ENCODE results near the gene CA10. TPM values are rescaled to one million over a fixed set of nuclear protein-coding genes. Genes with fewer than 3 reads are reported as not detected.

CA10 gene
- polyA plus RNA-seq, 2 donors, result 0.06 TPM; not detected in 1

DNA sequence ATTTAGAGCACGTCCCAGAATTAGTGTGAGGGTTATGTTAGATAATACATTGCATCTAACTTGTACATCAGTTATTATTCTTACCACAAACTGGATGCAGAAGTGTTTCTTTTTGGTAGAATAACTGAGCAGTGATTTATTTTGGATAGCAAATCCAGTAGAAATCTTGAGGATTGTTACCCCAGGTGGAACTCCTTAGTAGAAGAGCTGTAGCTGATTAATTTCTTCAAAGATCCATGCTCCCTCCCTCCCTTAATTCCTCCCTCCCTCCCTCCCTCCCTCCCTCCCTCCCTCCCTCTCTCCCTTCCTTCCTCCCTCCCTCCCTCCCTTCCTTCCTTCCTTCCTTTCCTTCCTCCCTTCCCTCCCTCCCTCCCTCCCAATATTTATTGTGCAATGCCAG lies 337.7 kb downstream of the CA10 start:
- no peak overlapping the region for H3K27ac ChIP-seq (ENCODE audit: low read depth in 2 of 2, low read length in 1 of 2)
- H3K27me3 ChIP-seq (ENCODE audit: control insufficient read depth in 1 of 2, insufficient read depth in 2 of 2, low read length in 2 of 2), result no peaks in the 10 kb centered on the region
- H3K4me1 ChIP-seq (ENCODE audit: control insufficient read depth in 2 of 2, insufficient read depth in 2 of 2, low read length in 1 of 2), result no peaks in the 10 kb centered on the region
- no peaks in the 10 kb centered on the region for H3K36me3 ChIP-seq (ENCODE audit: control insufficient read depth in 2 of 2, insufficient read depth in 2 of 2, low read length in 1 of 2)
- no peak overlapping the region for H3K4me3 ChIP-seq (ENCODE audit: low read depth in 1 of 2, low read length in 2 of 2)
- H3K9me3 ChIP-seq (ENCODE audit: control insufficient read depth in 2 of 2, insufficient read depth in 1 of 2, low read depth in 1 of 2, low read length in 1 of 2), result no peaks in the 10 kb centered on the region
- 60 to 70% methylated on average over 1 of the region's 1 CpG for WGBS, 2 donors

- Histone ChIP-seq H3K27ac (ENCODE audit: low read depth in 2 of 2, low read length in 1 of 2) (no peak overlapping the region), H3K4me3 (ENCODE audit: low read depth in 1 of 2, low read length in 2 of 2) (no peak overlapping the region), H3K27me3 (ENCODE audit: control insufficient read depth in 1 of 2, insufficient read depth in 2 of 2, low read length in 2 of 2) (no peaks in the 10 kb centered on the region), H3K9me3 (ENCODE audit: control insufficient read depth in 2 of 2, insufficient read depth in 1 of 2, low read depth in 1 of 2, low read length in 1 of 2) (no peaks in the 10 kb centered on the region), H3K4me1 (ENCODE audit: control insufficient read depth in 2 of 2, insufficient read depth in 2 of 2, low read length in 1 of 2) (no peaks in the 10 kb centered on the region), H3K36me3 (ENCODE audit: control insufficient read depth in 2 of 2, insufficient read depth in 2 of 2, low read length in 1 of 2) (no peaks in the 10 kb centered on the region)
- WGBS, 2 donors, result 66% methylated on average over 6 of the region's 6 CpGs
Observed at GRCh38 chr17:51820252-51820651, 338.3 kb downstream of the CA10 start.

GRCh38 chr17:51819341-51820219 lies 338.9 kb downstream of the CA10 start:
- no peaks in the 10 kb centered on the region for H3K27me3 ChIP-seq (ENCODE audit: control insufficient read depth in 1 of 2, insufficient read depth in 2 of 2, low read length in 2 of 2)
- no peak overlapping the region for H3K4me3 ChIP-seq (ENCODE audit: low read depth in 1 of 2, low read length in 2 of 2)
- no peaks in the 10 kb centered on the region for H3K36me3 ChIP-seq (ENCODE audit: control insufficient read depth in 2 of 2, insufficient read depth in 2 of 2, low read length in 1 of 2)
- no peaks in the 10 kb centered on the region for H3K9me3 ChIP-seq (ENCODE audit: control insufficient read depth in 2 of 2, insufficient read depth in 1 of 2, low read depth in 1 of 2, low read length in 1 of 2)
- 63 to 64% methylated on average over 6 of the region's 6 CpGs for WGBS, 2 donors
- H3K27ac ChIP-seq (ENCODE audit: low read depth in 2 of 2, low read length in 1 of 2), result no peak overlapping the region
- H3K4me1 ChIP-seq (ENCODE audit: control insufficient read depth in 2 of 2, insufficient read depth in 2 of 2, low read length in 1 of 2), result no peaks in the 10 kb centered on the region

DNA sequence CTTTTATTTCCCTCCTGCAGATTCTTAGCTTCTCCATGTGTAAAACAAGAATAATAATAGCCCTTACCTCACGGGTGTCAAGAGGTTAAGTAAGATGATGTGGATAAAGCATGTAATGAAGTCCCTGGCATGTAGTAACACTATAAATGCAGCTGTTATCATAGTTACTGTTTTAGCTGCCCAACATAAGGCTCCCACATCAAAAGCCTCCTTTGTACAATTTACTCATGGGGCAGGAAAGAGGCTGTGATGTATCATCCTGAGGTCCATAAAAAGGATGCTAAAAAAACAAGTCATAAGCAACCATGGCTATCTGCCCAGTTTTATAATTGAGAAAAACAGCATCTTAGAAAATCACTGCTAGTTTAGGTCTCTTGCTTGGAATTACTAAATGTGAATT lies 339.7 kb downstream of the CA10 start:
- 66 to 80% methylated on average over 1 of the region's 1 CpG for WGBS, 2 donors
- Histone ChIP-seq H3K27ac (ENCODE audit: low read depth in 2 of 2, low read length in 1 of 2) (no peak overlapping the region), H3K9me3 (ENCODE audit: control insufficient read depth in 2 of 2, insufficient read depth in 1 of 2, low read depth in 1 of 2, low read length in 1 of 2) (no peaks in the 10 kb centered on the region), H3K36me3 (ENCODE audit: control insufficient read depth in 2 of 2, insufficient read depth in 2 of 2, low read length in 1 of 2) (no peaks in the 10 kb centered on the region), H3K27me3 (ENCODE audit: control insufficient read depth in 1 of 2, insufficient read depth in 2 of 2, low read length in 2 of 2) (no peaks in the 10 kb centered on the region), H3K4me3 (ENCODE audit: low read depth in 1 of 2, low read length in 2 of 2) (no peak overlapping the region), H3K4me1 (ENCODE audit: control insufficient read depth in 2 of 2, insufficient read depth in 2 of 2, low read length in 1 of 2) (no peaks in the 10 kb centered on the region)

- Histone ChIP-seq H3K9me3 (ENCODE audit: control insufficient read depth in 2 of 2, insufficient read depth in 1 of 2, low read depth in 1 of 2, low read length in 1 of 2) (no peaks in the 10 kb centered on the region), H3K36me3 (ENCODE audit: control insufficient read depth in 2 of 2, insufficient read depth in 2 of 2, low read length in 1 of 2) (no peaks in the 10 kb centered on the region), H3K27ac (ENCODE audit: low read depth in 2 of 2, low read length in 1 of 2) (no peak overlapping the region), H3K27me3 (ENCODE audit: control insufficient read depth in 1 of 2, insufficient read depth in 2 of 2, low read length in 2 of 2) (no peaks in the 10 kb centered on the region), H3K4me1 (ENCODE audit: control insufficient read depth in 2 of 2, insufficient read depth in 2 of 2, low read length in 1 of 2) (no peaks in the 10 kb centered on the region), H3K4me3 (ENCODE audit: low read depth in 1 of 2, low read length in 2 of 2) (no peak overlapping the region)
- 54 to 68% methylated on average over 1 of the region's 1 CpG for WGBS, 2 donors
Observed at GRCh38 chr17:51817955-51818354, 340.6 kb downstream of the CA10 start.

- H3K4me1 ChIP-seq (ENCODE audit: control insufficient read depth in 2 of 2, insufficient read depth in 2 of 2, low read length in 1 of 2), result no peaks in the 10 kb centered on the region
- no peak overlapping the region for H3K4me3 ChIP-seq (ENCODE audit: low read depth in 1 of 2, low read length in 2 of 2)
Observed at GRCh38 chr17:51817117-51817516, 341.4 kb downstream of the CA10 start.

GRCh38 chr17:51815097-51815496 lies 343.4 kb downstream of the CA10 start:
- Histone ChIP-seq H3K27ac (ENCODE audit: low read depth in 2 of 2, low read length in 1 of 2) (no peak overlapping the region), H3K36me3 (ENCODE audit: control insufficient read depth in 2 of 2, insufficient read depth in 2 of 2, low read length in 1 of 2) (no peaks in the 10 kb centered on the region)
- 63 to 64% methylated on average over 4 of the region's 4 CpGs for WGBS, 2 donors

More at GRCh38 chr17:51817117-51817516, 341.4 kb downstream of the CA10 start:
- Histone ChIP-seq H3K27me3 (ENCODE audit: control insufficient read depth in 1 of 2, insufficient read depth in 2 of 2, low read length in 2 of 2) (no peaks in the 10 kb centered on the region), H3K9me3 (ENCODE audit: control insufficient read depth in 2 of 2, insufficient read depth in 1 of 2, low read depth in 1 of 2, low read length in 1 of 2) (no peaks in the 10 kb centered on the region), H3K36me3 (ENCODE audit: control insufficient read depth in 2 of 2, insufficient read depth in 2 of 2, low read length in 1 of 2) (no peaks in the 10 kb centered on the region), H3K27ac (ENCODE audit: low read depth in 2 of 2, low read length in 1 of 2) (no peak overlapping the region)

DNA sequence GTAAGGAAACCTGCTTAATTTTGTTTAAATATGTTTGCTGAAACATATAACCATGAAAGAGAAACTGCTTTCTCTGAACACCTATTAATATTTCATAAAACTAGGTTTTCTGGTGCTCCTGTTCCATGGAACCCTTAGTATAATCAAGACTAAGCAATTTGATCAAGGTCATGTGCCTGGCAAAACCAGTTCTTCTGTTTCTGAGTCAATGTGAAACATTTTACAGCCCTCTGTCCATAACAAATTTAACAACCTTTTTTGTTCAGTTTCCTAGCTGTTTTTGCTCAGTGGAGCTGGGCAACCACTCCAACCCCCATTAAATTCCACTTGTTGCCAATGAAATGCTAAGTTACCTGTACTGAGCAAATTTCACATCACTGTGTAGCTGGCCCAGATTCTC lies 344.0 kb downstream of the CA10 start:
- H3K27me3 ChIP-seq (ENCODE audit: control insufficient read depth in 1 of 2, insufficient read depth in 2 of 2, low read length in 2 of 2), result no peaks in the 10 kb centered on the region
- H3K27ac ChIP-seq (ENCODE audit: low read depth in 2 of 2, low read length in 1 of 2), result no peak overlapping the region
- H3K4me1 ChIP-seq (ENCODE audit: control insufficient read depth in 2 of 2, insufficient read depth in 2 of 2, low read length in 1 of 2), result no peaks in the 10 kb centered on the region
- no peaks in the 10 kb centered on the region for H3K36me3 ChIP-seq (ENCODE audit: control insufficient read depth in 2 of 2, insufficient read depth in 2 of 2, low read length in 1 of 2)
- H3K4me3 ChIP-seq (ENCODE audit: low read depth in 1 of 2, low read length in 2 of 2), result no peak overlapping the region
- no peaks in the 10 kb centered on the region for H3K9me3 ChIP-seq (ENCODE audit: control insufficient read depth in 2 of 2, insufficient read depth in 1 of 2, low read depth in 1 of 2, low read length in 1 of 2)

More at GRCh38 chr17:51815097-51815496, 343.4 kb downstream of the CA10 start:
- Histone ChIP-seq H3K4me1 (ENCODE audit: control insufficient read depth in 2 of 2, insufficient read depth in 2 of 2, low read length in 1 of 2) (no peaks in the 10 kb centered on the region), H3K4me3 (ENCODE audit: low read depth in 1 of 2, low read length in 2 of 2) (no peak overlapping the region), H3K9me3 (ENCODE audit: control insufficient read depth in 2 of 2, insufficient read depth in 1 of 2, low read depth in 1 of 2, low read length in 1 of 2) (no peaks in the 10 kb centered on the region), H3K27me3 (ENCODE audit: control insufficient read depth in 1 of 2, insufficient read depth in 2 of 2, low read length in 2 of 2) (no peaks in the 10 kb centered on the region)

GRCh38 chr17:51813784-51814174 lies 344.7 kb downstream of the CA10 start:
- WGBS, 2 donors, result 77 to 83% methylated on average over 1 of the region's 1 CpG
- no peaks in the 10 kb centered on the region for H3K27me3 ChIP-seq (ENCODE audit: control insufficient read depth in 1 of 2, insufficient read depth in 2 of 2, low read length in 2 of 2)
- H3K27ac ChIP-seq (ENCODE audit: low read depth in 2 of 2, low read length in 1 of 2), result no peak overlapping the region
- no peaks in the 10 kb centered on the region for H3K4me1 ChIP-seq (ENCODE audit: control insufficient read depth in 2 of 2, insufficient read depth in 2 of 2, low read length in 1 of 2)
- H3K36me3 ChIP-seq (ENCODE audit: control insufficient read depth in 2 of 2, insufficient read depth in 2 of 2, low read length in 1 of 2), result no peaks in the 10 kb centered on the region
- no peaks in the 10 kb centered on the region for H3K9me3 ChIP-seq (ENCODE audit: control insufficient read depth in 2 of 2, insufficient read depth in 1 of 2, low read depth in 1 of 2, low read length in 1 of 2)
- H3K4me3 ChIP-seq (ENCODE audit: low read depth in 1 of 2, low read length in 2 of 2), result no peak overlapping the region

GRCh38 chr17:51813140-51813783 lies 345.3 kb downstream of the CA10 start:
- H3K27me3 ChIP-seq (ENCODE audit: control insufficient read depth in 1 of 2, insufficient read depth in 2 of 2, low read length in 2 of 2), result no peaks in the 10 kb centered on the region
- no peak overlapping the region for H3K4me3 ChIP-seq (ENCODE audit: low read depth in 1 of 2, low read length in 2 of 2)
- no peaks in the 10 kb centered on the region for H3K4me1 ChIP-seq (ENCODE audit: control insufficient read depth in 2 of 2, insufficient read depth in 2 of 2, low read length in 1 of 2)
- 67 to 72% methylated on average over 8 of the region's 8 CpGs for WGBS, 2 donors
- H3K27ac ChIP-seq (ENCODE audit: low read depth in 2 of 2, low read length in 1 of 2), result no peak overlapping the region
- no peaks in the 10 kb centered on the region for H3K36me3 ChIP-seq (ENCODE audit: control insufficient read depth in 2 of 2, insufficient read depth in 2 of 2, low read length in 1 of 2)
- H3K9me3 ChIP-seq (ENCODE audit: control insufficient read depth in 2 of 2, insufficient read depth in 1 of 2, low read depth in 1 of 2, low read length in 1 of 2), result no peaks in the 10 kb centered on the region
